Activated naive CD8-positive, alpha-beta T cell treated with anti-CD3 and anti-CD28 coated beads for 36 hours (primary cell): Measurements from ENCODE around the gene ARHGEF37. TPM values are rescaled to one million over a fixed set of nuclear protein-coding genes. Genes with fewer than 3 reads are reported as not detected.

Experiments
- total RNA-seq, 2 experiments: library from RNA; stranded (reverse); gene quantifications; one replicate each; pipeline ENCODE4 v1.2.3, GENCODE V29; 2021

The ARHGEF37 gene
- total RNA-seq, 2 experiments from 2014 or later = 1.4 to 2.3 TPM

Other genes with a start within 250 kb of the ARHGEF37 start
- gene GRPEL2, start 236.0 kb upstream of the ARHGEF37 start, total RNA-seq = 10 to 100 TPM; 55.3 to 56.4 TPM
- 10 to 100 TPM; 17.2 to 18.2 TPM for gene PCYOX1L, start 223.5 kb upstream of the ARHGEF37 start, total RNA-seq
- not detected for gene IL17B, start 202.2 kb upstream of the ARHGEF37 start, total RNA-seq
- 100 to 1,000 TPM; 182 to 185 TPM for gene CSNK1A1, start 30.1 kb upstream of the ARHGEF37 start, total RNA-seq
- 10 to 100 TPM; 10.6 to 10.9 TPM for gene PPARGC1B, start 148.8 kb downstream of the ARHGEF37 start, total RNA-seq